ENCODE data around the gene RNGTT. TPM values are rescaled to one million over a fixed set of nuclear protein-coding genes. Genes with fewer than 3 reads are reported as not detected.
"Not testable (repeated sequence)": the region's sequence is repeated elsewhere in the genome, so short reads cannot be mapped to it uniquely, and the experiment has no call there.

The RNGTT gene
- total and polyA plus RNA-seq, 10 of the 15 experiments (the other 5 are each of a cell fraction or from before 2014, with no cell fraction given): 7.7 to 30.4 (median 22.2) TPM

GRCh38 chr6:88933521-88933920 is 29.9 kb downstream of the RNGTT start:
- 97% methylated on average over 2 of the region's 2 CpGs for WGBS (ENCODE audit: insufficient coverage, insufficient replicate concordance, low lambda C conversion rate, missing lambda C conversion rate)
- in situ Hi-C loops (cut with MboI) (no loop called here), intact Hi-C loops (cut with micrococcal nuclease; ENCODE audit: unreplicated experiment) (no loop called here)
- RAD21 ChIA-PET (ENCODE audit: unreplicated experiment): interaction anchor here (0.6 to 0.7 kb wide), 2 partner anchors 34 to 113 kb away, joined by 3 read pairs; no protein-coding TSS in a partner anchor
- DNase-seq (ENCODE audit: low read depth, low spot score): no peak
- Histone ChIP-seq H3K4me1 (ENCODE audit: control insufficient read depth, insufficient read depth, low read length) (no peaks in the 10 kb centered on the region), H3K27me3 (replicated peaks in 1 of 2; ENCODE audit: control insufficient read depth in 2 of 2, insufficient read depth in 2 of 2, low read length in 1 of 2) (no peaks in the 10 kb centered on the region), H3K4me3 (no peak overlapping the region), H3K36me3 (ENCODE audit: control insufficient read depth in 2 of 2, insufficient read depth in 2 of 2, low read length in 1 of 2) (peaks cover 1 to 5% of the 10 kb centered on the region in 2 experiments; a peak in 3 of 4 replicates), H3K9ac (ENCODE audit: control insufficient read depth, insufficient read depth, low read length) (no peak overlapping the region), H3K79me2 (ENCODE audit: control insufficient read depth, insufficient read depth, low read length) (no peaks in the 10 kb centered on the region), H2AFZ (ENCODE audit: control insufficient read depth, low read depth, low read length) (no peak overlapping the region), H3K27ac (ENCODE audit: control insufficient read depth, insufficient read depth) (no peak overlapping the region), H3K4me2 (ENCODE audit: control insufficient read depth, insufficient read depth) (no peak overlapping the region), H4K20me1 (ENCODE audit: control insufficient read depth, insufficient read depth) (no peaks in the 10 kb centered on the region), H3K9me3 (replicated peaks; ENCODE audit: control insufficient read depth, insufficient read depth, low read length) (peaks cover 10% of the 10 kb centered on the region)
- no TSS peak for BruUV-seq (replicated peaks)
- TF ChIP-seq ZNF622 (IDR thresholded peaks at IDR 0.05) (no peak), RCOR1 (conservative IDR thresholded peaks at IDR 0.05; ENCODE audit: low read depth, low read length) (no peak), LARP7 (IDR thresholded peaks at IDR 0.05) (no peak), CREM (IDR thresholded peaks at IDR 0.05; ENCODE audit: low read depth) (no peak), SP1 (IDR thresholded peaks at IDR 0.05; ENCODE audit: low read depth, low read length) (no peak), E2F8 (IDR thresholded peaks at IDR 0.05; ENCODE audit: low read depth, partially characterized antibody) (no peak), BRCA1 (IDR thresholded peaks at IDR 0.05; ENCODE audit: low read depth, low read length) (no peak)
- no peak for ATAC-seq
- POLR2A ChIA-PET: interaction anchor here (1.1 kb wide), 1 partner anchor 9 kb away, joined by 3 read pairs; no protein-coding TSS in a partner anchor
- CTCF ChIA-PET: no interaction called here
- SMC1A ChIA-PET (ENCODE audit: uncharacterized antibody, unreplicated experiment): interaction anchor here (0.6 kb wide), 1 partner anchor 20 kb away, joined by 3 read pairs; no protein-coding TSS in a partner anchor
- FAIRE-seq: no peak

- H3K9me3 ChIP-seq (replicated peaks; ENCODE audit: control insufficient read depth, insufficient read depth, low read length); FAIRE-seq; H3K4me2 ChIP-seq (ENCODE audit: control insufficient read depth, insufficient read depth); H4K20me1 ChIP-seq (ENCODE audit: control insufficient read depth, insufficient read depth); H3K79me2 ChIP-seq (ENCODE audit: control insufficient read depth, insufficient read depth, low read length); H2AFZ ChIP-seq (ENCODE audit: control insufficient read depth, low read depth, low read length); H3K36me3 ChIP-seq (ENCODE audit: control insufficient read depth in 2 of 2, insufficient read depth in 2 of 2, low read length in 1 of 2); H3K27ac ChIP-seq (ENCODE audit: control insufficient read depth, insufficient read depth); H3K4me1 ChIP-seq (ENCODE audit: control insufficient read depth, insufficient read depth, low read length); POLR2A ChIA-PET; H3K9ac ChIP-seq (ENCODE audit: control insufficient read depth, insufficient read depth, low read length); intact Hi-C loops (cut with micrococcal nuclease; ENCODE audit: unreplicated experiment); DNase-seq (ENCODE audit: low read depth, low spot score); ATAC-seq; in situ Hi-C loops (cut with MboI); BruUV-seq (replicated peaks); SMC1A ChIA-PET (ENCODE audit: uncharacterized antibody, unreplicated experiment); RAD21 ChIA-PET (ENCODE audit: unreplicated experiment); H3K4me3 ChIP-seq; H3K27me3 ChIP-seq (replicated peaks in 1 of 2; ENCODE audit: control insufficient read depth in 2 of 2, insufficient read depth in 2 of 2, low read length in 1 of 2): not testable (repeated sequence)
- CTCF ChIA-PET: interaction anchor here (0.6 kb wide), 1 partner anchor 1226 kb away, joined by 3 read pairs; no protein-coding TSS in a partner anchor
- WGBS (ENCODE audit: insufficient coverage, insufficient replicate concordance, low lambda C conversion rate, missing lambda C conversion rate): 97% methylated on average over 5 of the region's 5 CpGs
Observed at GRCh38 chr6:88932019-88932418, 31.4 kb downstream of the RNGTT start.
